H1 (cell line): ENCODE data around the gene NAXD.

Experiments used
- EZH2 ChIP-seq: fragments of 200-600 bp; sonication (generic); IDR thresholded peaks from 2 replicates; pipeline ENCODE4 v1.7.1; 2012; ENCODE audit warnings: low read depth, mild to moderate bottlenecking, moderate library complexity, low read length, inconsistent platforms; ENCODE audit not compliant: severe bottlenecking
- JUND ChIP-seq: IDR thresholded peaks from 2 replicates; pipeline ENCODE4 v1.6.1; 2011; ENCODE audit warnings: mild to moderate bottlenecking, improper control_type of control experiment, low read length
- POLR2A ChIP-seq, 2 experiments: IDR thresholded peaks; 1 replicate in 1 of 2; 2 replicates in 1 of 2; pipeline ENCODE4 v1.6.1; 2011; ENCODE audit warnings: low read depth in 2 of 2, low read length in 2 of 2, mild to moderate bottlenecking in 2 of 2; ENCODE audit errors: control extremely low read depth in 1 of 2
- SUZ12 ChIP-seq: fragments of 200-600 bp; sonication (generic); IDR thresholded peaks from 2 replicates; pipeline ENCODE4 v1.6.1; 2012; ENCODE audit warnings: mild to moderate bottlenecking, inconsistent platforms, low read length, moderate library complexity, mixed read lengths
- USF2 ChIP-seq: IDR thresholded peaks from 2 replicates; pipeline ENCODE4 v1.6.1; 2011; ENCODE audit warnings: low read length, improper control_type of control experiment
- TF ChIP-seq, protein P1 (sequence below), 3 experiments: IDR thresholded peaks; 1 replicate in 2 of 3; 2 replicates in 1 of 3; pipeline versions ENCODE4 v1.5.1 to v1.6.1; 2011; ENCODE audit warnings: low read length in 3 of 3, mild to moderate bottlenecking in 3 of 3, inconsistent platforms in 2 of 3, low read depth in 1 of 3, moderate library complexity in 1 of 3; ENCODE audit not compliant: insufficient read depth in 1 of 3; ENCODE audit errors: control extremely low read depth in 1 of 3

GRCh38 chr13:110680852-110681251, 65.5 kb downstream of the NAXD start:
- no peak for TF ChIP-seq POLR2A (IDR thresholded peaks at IDR 0.05; ENCODE audit: control extremely low read depth in 1 of 2, low read depth in 2 of 2, low read length in 2 of 2)
- TF ChIP-seq EZH2, result no peak
- no peak for TF ChIP-seq SUZ12
- TF ChIP-seq, protein P1, sequence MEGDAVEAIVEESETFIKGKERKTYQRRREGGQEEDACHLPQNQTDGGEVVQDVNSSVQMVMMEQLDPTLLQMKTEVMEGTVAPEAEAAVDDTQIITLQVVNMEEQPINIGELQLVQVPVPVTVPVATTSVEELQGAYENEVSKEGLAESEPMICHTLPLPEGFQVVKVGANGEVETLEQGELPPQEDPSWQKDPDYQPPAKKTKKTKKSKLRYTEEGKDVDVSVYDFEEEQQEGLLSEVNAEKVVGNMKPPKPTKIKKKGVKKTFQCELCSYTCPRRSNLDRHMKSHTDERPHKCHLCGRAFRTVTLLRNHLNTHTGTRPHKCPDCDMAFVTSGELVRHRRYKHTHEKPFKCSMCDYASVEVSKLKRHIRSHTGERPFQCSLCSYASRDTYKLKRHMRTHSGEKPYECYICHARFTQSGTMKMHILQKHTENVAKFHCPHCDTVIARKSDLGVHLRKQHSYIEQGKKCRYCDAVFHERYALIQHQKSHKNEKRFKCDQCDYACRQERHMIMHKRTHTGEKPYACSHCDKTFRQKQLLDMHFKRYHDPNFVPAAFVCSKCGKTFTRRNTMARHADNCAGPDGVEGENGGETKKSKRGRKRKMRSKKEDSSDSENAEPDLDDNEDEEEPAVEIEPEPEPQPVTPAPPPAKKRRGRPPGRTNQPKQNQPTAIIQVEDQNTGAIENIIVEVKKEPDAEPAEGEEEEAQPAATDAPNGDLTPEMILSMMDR (IDR thresholded peaks at IDR 0.05; ENCODE audit: control extremely low read depth in 1 of 3, insufficient read depth in 1 of 3, low read depth in 1 of 3, low read length in 3 of 3), result peak; percentile 60 to 76 (median 64)
- TF ChIP-seq USF2, result no peak
- TF ChIP-seq JUND, result no peak
